ENCODE data around the gene PINLYP.

Gene PINLYP

GRCh38 chr19:43551399-43552197 lies 24.0 kb upstream of the PINLYP start:
- no peak for DNase-seq

GRCh38 chr19:43552198-43552450 lies 23.5 kb upstream of the PINLYP start:
- no peak for DNase-seq

DNA sequence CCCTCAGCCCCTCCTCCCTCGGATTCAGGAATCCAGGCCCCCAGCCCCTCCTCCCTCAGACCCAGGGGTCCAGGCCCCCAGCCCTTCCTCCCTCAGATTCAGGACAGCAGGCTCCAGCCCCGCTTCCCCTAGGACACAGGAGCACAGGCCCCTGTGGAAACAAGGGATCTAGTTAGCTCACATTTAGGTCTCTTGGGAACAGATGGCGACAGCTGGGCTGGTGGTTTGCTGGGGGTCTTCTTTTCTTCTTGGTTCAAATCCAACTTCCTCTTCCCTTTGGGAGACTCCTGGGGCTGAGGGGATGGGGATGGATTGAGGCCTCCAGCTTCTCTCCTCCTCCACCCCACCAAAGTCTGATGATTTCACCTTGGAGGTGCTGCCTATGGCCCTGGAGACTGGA lies 23.0 kb upstream of the PINLYP start:
- no peak for DNase-seq

GRCh38 chr19:43553656-43554055 lies 21.9 kb upstream of the PINLYP start:
- DNase-seq, result no peak

DNA sequence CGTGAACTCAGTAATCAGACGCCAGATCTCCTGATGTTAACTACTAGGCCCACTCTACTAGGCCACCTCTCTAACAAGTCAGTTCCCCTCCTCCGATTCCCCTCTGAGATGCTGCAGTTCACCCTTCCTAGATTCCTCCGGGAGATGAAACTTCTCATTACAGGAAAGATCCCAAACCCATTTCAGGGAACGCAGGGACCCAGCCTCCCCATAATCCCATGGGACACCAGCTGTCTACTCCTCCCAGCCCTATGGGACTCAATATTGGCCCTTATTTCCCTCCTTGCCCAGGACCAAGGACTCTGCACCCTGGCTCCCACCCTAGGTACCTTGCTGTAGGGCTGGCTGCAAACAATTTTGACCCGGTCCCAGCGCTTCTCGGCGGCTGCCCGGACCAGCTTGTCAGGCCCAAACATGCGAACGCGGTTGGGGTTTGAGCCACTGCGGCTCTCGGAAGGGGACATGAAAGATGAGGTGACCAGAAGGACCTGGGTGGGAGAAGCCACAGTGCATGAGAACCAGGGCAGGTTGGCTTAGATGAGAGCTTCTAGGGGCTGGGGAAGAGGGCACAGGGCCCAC lies 21.2 kb upstream of the PINLYP start:
- no peak for DNase-seq

DNA sequence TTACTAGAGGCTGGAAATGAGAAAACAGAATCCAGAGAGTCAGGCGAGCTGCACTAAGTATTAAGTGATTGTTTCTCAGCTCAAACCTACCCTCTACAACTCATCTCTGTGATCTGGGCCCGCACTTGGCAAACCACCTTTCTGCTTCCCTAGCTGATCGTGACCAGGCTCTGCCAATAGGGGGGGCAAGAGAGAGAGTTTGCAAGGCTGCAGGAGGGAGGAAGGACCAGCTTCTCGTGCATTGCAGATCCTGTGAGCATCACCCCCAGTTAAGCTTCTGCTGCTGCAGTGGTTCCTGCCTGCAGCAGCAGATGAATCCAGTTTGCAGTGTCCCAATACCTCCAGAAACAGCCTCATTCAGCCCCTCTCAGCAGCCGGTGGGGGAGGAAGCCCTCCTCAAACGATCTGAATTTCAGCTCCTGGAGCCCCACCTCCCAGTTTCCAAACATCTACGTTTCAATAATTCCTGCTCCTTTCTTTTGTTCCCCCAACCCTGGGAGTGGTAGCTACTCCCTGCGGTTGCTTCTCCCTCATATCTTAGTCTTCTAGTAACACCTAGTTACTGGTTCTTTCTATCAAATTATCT lies 20.3 kb upstream of the PINLYP start:
- DNase-seq, result peak; percentile 82

- DNase-seq, result peak; percentile 31
Observed at GRCh38 chr19:43560687-43561086, 14.9 kb upstream of the PINLYP start.

DNA sequence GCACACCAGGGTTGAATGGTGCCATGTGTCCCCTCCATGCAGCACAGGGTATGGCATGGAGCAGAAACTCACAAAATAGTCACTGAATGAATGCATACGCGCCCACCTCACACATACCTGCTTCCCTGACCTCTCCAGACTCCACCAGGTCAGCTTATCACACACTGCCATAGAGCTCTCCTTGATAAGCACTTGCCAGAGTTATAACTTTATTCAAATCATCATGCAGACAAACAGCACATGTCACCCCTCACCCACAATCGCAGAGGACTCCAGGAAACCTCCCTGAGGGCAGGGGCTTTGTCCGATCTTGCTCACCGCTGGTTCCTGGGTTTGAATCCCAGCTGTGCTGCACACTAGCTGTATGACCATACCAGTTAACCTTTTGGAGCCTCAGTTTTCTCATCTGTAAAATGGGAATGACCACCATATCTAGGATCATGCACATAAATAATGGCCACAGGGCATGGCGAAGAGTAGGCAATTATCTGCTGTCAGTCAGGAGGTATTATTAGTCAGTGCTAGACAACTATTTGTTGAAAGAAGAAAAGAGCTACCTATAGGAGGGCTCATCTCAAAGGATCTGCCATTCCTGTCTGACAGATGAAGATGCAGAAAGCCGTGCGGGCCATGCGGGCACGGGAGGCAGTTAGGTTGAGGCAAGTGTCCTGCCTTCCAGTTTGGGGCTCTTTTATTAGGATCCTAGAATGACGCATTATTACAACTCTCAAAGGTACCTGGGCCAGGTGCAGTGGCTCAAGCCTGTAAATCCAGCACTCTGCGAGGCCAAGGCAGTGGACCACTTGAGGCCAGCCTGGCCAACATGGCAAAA lies 14.2 kb upstream of the PINLYP start:
- no peak for DNase-seq

DNA sequence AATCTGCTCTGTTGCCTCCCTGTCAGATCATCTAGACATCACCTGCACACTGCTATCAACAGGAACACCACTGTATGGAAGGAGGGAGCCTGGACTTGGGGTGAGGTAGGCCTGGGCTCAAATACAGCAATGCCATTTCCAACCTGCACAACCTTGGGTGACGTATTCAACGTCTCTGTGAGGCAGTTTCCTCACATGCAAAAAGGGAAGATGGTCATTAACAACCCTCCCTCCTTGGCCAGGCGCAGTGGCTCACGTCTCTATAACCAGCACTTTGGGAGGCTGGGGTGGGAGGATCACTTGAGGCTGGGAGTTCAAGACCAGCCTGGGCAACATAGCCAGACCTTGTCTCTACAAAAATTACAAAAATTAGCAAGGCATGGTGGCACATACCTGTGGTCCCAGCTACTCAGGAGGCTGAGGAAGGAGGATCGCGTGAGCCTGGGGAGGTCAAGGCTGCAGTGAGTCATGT lies 13.3 kb upstream of the PINLYP start:
- no peak for DNase-seq

DNA sequence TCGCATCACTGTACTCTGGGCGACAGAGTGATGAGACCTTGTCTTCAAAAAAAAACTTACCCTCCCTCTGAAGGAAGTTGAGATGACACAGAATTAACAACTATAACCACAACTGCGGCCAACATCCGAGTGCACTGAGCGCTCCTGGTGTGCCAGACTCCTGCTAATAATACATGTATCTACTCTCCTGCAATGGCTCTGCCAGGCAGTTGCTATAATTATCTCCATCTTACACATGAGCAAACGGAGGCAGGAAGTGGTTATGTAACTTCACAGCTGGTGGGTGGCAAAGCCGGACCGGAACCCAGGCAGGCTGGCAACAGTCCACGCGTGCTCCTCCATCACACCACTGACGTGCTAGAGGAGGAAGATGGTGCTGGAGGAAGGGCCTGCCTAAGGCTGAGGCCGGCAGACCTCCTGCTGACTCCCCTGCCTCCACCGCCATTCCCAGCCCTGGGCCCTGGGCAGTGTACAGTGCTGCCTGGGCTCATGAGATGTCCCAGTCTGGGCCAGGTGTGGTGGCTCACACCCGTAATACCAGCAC lies 12.8 kb upstream of the PINLYP start:
- DNase-seq, result peak; percentile 75

DNA sequence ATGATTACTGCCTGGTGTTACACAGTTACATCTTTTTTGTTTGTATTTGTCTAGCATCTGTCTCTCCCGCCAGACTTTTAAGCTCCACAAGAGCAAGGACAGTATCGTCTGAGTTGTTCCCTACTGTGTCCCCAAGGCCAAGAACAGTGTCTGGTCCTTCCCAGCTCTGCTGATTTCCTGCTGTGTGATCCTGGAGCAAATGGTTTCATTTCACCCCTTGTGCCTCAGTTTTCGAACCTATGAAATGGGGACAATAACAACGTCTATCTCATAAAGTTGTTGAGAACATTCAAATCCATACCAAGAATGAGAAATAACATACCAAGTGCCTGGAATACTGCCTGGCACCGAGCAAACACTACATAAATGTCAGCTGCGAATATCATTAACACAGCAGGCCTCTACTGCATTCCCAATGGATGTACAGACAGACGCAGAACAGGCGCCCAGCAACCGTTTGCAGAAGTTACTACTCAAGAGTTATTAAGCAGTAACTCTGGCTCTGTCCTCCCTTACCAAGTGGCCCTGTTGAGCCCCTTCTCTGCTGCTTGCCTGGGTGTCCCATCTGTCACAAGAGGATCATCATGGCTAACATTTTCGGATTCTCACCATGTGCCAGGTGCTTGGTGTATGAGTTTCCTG lies 11.7 kb upstream of the PINLYP start:
- no peak for DNase-seq

DNA sequence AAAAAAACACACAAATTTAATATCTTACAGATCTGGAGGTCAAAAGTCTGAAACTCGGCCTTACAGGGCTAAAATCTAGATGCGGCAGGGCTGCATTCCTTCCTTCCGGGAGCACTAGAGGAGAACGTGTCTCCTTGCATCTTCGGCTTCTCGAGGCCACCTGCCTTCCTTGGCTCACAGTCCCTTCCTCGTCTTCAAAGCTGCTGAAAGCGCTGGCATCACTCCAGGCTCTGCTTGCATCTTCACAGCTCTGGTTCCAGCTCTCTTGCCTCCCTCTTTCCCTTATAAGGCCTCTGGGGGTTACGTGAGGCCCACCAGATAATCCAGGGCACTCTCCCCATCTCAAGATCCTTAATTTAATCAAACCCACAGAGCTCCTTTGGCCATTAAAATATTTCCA lies 10.8 kb upstream of the PINLYP start:
- DNase-seq, result no peak

- no peak for DNase-seq
Observed at GRCh38 chr19:43569657-43570056, 5.9 kb upstream of the PINLYP start.

DNA sequence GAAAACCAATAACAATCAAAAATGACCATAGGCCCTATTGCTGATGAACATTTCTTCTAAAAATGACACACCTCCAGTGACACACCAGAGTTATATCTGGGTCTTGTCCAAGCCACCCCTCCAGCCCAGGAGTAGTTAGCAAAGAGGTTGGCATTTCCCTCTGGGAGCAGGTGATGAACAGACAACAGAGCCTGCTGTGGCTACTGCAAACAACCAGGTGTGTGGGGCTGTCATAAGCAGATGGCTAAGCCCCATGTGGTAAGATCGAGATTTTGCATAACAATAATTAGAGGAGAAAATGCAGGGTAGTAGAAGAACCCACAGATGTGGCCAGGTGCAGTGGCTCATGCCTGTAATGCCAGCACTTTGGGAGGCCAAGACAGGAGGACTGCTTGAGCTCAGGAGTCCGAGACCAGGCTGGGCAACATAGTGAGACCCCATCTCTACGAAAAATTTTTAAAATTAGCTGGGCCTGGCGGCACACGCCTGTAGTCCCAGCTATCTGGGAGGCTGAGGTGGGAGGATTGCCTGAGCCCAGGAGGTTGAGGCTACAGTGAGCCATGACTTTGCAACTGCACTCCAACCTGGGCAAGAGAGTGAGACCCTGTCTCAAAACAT lies 5.3 kb upstream of the PINLYP start:
- no peak for DNase-seq

GRCh38 chr19:43572171-43572588 lies 3.4 kb upstream of the PINLYP start:
- DNase-seq, result no peak

- DNase-seq, result no peak
Observed at GRCh38 chr19:43574424-43575155, 1.0 kb upstream of the PINLYP start.

DNA sequence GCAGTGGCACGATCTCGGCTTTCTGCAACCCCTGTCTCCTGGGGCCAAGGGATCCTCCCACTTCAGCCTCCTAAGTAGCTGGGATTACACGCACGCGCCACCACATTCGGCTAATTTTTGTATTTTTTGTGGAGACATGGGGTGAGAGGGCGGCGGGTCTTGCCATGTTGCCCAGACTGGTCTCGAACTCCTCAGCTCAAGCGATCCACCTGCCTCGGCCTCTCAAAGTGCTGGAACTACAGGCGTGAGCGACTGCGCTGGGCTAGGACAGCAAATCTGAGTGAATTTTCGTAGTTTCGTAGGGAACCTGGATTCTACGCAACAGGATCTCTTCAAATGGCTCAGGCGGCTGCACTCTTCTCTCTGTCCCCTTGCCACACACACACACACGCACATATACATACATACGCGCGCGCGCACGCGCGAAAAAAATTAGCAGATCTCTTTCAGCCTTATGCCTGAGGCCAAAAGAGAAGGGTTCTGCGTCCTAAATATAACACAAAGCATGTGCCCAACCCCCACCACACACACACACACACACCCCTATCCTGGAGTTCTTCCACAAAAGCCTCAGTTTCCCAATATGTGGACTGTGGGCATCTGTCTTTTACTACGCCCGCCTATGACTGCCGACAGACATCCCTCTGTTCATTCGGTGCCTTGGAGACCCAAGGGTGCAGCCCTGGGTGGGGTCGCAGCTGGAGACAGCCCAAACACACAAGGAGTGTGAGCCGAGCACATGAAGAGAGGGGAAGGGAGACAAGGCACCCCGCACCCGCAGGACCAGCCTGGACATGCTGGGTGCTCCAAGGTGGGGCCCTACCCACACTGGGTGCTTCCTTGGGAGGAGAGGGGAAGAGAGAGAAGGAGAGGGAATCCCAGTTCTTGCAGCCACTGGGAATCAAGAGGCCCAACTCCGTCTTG lies 616 bp downstream of the PINLYP start:
- DNase-seq, result no peak

DNA sequence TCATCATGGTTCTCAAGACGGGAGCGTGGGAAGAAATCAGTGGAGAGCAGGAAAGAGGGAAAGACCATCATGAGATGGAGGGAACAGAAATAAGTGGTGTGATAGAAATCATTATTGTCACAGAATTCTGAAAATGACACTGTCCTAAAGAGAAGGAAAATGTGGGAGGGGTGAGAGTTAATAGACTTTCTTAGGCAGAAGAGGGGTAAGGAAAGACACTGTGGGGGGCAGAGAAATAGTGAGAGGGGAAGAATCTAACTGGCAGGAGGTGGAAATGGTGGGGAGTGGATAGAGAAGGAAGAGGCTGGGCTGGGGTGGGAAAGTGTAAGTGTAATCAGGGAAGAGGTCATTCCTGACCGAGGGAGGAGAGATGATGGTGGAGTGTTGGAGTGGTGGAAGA lies 3.2 kb downstream of the PINLYP start:
- DNase-seq, result no peak

DNA sequence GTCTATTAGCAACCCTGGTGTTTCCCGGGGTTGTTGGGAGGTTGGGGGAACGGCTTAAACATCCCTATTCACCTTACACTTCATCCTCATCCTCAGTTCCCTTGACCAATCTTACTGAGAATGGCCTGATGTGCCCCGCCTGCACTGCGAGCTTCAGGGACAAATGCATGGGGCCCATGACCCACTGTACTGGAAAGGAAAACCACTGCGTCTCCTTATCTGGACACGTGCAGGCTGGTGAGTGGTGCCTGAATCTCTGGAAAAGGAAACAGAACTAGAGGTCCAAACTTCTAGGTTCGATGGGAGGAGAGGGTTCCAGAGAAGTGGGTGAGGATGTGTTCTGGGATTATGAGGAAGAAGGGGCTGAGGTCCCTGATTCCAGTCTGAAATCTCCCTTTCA lies 5.9 kb downstream of the PINLYP start:
- no peak for DNase-seq

GRCh38 chr19:43582495-43582894 lies 6.9 kb downstream of the PINLYP start:
- DNase-seq, result no peak

- no peak for DNase-seq
Observed at GRCh38 chr19:43584484-43584883, 8.9 kb downstream of the PINLYP start.
